Measurements from ENCODE around the gene THNSL1.

The THNSL1 gene

DNA sequence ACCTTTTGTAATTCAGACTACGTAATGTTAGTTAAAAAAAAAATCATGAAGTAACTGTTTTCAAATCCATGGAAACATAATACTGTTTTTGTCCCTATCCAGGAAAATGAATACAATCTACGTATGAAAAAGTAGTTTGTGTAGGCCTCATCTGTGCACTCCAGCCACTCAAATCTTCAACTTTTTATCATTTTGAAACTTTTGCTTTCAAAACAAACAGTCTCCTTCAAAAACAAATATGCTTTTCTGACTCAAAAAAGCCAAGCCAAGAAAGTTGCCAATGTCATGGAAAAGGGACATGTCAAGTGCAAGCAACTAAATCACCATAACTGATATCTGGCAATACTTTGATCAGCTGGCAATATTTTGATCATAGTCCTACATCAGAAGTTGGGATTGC, 13.1 kb downstream of the THNSL1 start:
- no peak overlapping the region for H3K27ac ChIP-seq
- ChIA-PET POLR2A (ENCODE audit: low non-redundant PET) (no interaction called here), CTCF (interaction anchor here (1.1 kb wide), 1 partner anchor 198 kb away, joined by 6 read pairs; no protein-coding TSS in a partner anchor)
- TF ChIP-seq, protein P1, sequence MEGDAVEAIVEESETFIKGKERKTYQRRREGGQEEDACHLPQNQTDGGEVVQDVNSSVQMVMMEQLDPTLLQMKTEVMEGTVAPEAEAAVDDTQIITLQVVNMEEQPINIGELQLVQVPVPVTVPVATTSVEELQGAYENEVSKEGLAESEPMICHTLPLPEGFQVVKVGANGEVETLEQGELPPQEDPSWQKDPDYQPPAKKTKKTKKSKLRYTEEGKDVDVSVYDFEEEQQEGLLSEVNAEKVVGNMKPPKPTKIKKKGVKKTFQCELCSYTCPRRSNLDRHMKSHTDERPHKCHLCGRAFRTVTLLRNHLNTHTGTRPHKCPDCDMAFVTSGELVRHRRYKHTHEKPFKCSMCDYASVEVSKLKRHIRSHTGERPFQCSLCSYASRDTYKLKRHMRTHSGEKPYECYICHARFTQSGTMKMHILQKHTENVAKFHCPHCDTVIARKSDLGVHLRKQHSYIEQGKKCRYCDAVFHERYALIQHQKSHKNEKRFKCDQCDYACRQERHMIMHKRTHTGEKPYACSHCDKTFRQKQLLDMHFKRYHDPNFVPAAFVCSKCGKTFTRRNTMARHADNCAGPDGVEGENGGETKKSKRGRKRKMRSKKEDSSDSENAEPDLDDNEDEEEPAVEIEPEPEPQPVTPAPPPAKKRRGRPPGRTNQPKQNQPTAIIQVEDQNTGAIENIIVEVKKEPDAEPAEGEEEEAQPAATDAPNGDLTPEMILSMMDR (conservative IDR thresholded peaks at IDR 0.05; ENCODE audit: low read depth): no peak
- no peak for DNase-seq (ENCODE audit: low spot score)

- ChIA-PET CTCF (no interaction called here), POLR2A (ENCODE audit: low non-redundant PET) (no interaction called here)
- H3K27ac ChIP-seq: no peak overlapping the region
- TF ChIP-seq, protein P1 (conservative IDR thresholded peaks at IDR 0.05; ENCODE audit: low read depth): no peak
- no peak for DNase-seq (ENCODE audit: low spot score)
Observed at GRCh38 chr10:25036381-25036780, 20.0 kb downstream of the THNSL1 start.

DNA sequence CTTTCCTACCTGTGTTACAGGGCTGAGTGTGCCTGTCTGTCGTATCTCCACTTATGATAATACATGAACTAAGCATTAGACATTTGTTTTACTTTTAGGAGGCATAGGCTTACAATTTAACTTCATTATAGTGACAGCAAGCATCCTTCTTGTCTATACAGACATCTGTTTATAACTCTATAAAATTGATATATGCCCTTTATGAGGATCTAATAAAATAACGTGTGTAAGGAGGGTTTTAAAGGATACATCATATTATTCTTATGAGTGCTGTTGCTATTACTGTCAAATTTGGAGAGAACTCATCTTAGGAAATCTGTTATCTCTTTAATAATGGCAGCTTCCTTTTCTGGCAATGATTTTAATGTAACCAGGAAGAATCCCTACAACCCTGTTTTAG, 21.9 kb downstream of the THNSL1 start:
- TF ChIP-seq, protein P1 (conservative IDR thresholded peaks at IDR 0.05; ENCODE audit: low read depth): no peak
- ChIA-PET CTCF (no interaction called here), POLR2A (ENCODE audit: low non-redundant PET) (no interaction called here)
- H3K27ac ChIP-seq: no peak overlapping the region
- no peak for DNase-seq (ENCODE audit: low spot score)

- no peak for DNase-seq (ENCODE audit: low spot score)
- no peak overlapping the region for H3K27ac ChIP-seq
- CTCF ChIA-PET: interaction anchor here (0.6 to 1.0 kb wide), 2 partner anchors 42 to 1567 kb away, joined by 3 to 5 read pairs; no protein-coding TSS in a partner anchor
- POLR2A ChIA-PET (ENCODE audit: low non-redundant PET): no interaction called here
- TF ChIP-seq, protein P1 (conservative IDR thresholded peaks at IDR 0.05; ENCODE audit: low read depth): no peak
Observed at GRCh38 chr10:25039531-25039930, 23.1 kb downstream of the THNSL1 start.

- CTCF ChIA-PET: interaction anchor here (1.1 kb wide), 1 partner anchor 53 kb away, joined by 3 read pairs; no protein-coding TSS in a partner anchor
- no peak overlapping the region for H3K27ac ChIP-seq
- no peak for DNase-seq (ENCODE audit: low spot score)
- POLR2A ChIA-PET (ENCODE audit: low non-redundant PET): no interaction called here
- TF ChIP-seq, protein P1 (conservative IDR thresholded peaks at IDR 0.05; ENCODE audit: low read depth): no peak
Observed at GRCh38 chr10:25046641-25047040, 30.2 kb downstream of the THNSL1 start.

- POLR2A ChIA-PET (ENCODE audit: low non-redundant PET): no interaction called here
- CTCF ChIA-PET: no interaction called here
- H3K27ac ChIP-seq: no peak overlapping the region
- TF ChIP-seq, protein P1 (conservative IDR thresholded peaks at IDR 0.05; ENCODE audit: low read depth): no peak
- no peak for DNase-seq (ENCODE audit: low spot score)
Observed at GRCh38 chr10:25047088-25047487, 30.7 kb downstream of the THNSL1 start.

Measured in RWPE1 (cell line).